Stimulated activated memory B cell treated with anti-CD40 and anti-IgM and Interleukin-4, amounts not matched to agents 10 μg/mL and 1 μg/mL and 100 μg/mL, for 72 hours (primary cell): Measurements from ENCODE around the gene AK9.
A peak's percentile ranks its signal among the peaks of the same experiment; 100 is the strongest.

Source experiments
- ATAC-seq: fragments of 150-1000 bp; cut with Tn5 transposase; 2 replicates; pipeline ENCODE4 v1.10.0; 2021
- H3K27ac Mint-ChIP-seq: one replicate; pipeline ENCODE4 v1.8.0; 2022; ENCODE audit warnings: mild to moderate bottlenecking, mixed read lengths
- H3K27me3 Mint-ChIP-seq: one replicate; pipeline ENCODE4 v1.8.0; 2022; ENCODE audit warnings: mixed read lengths
- H3K36me3 Mint-ChIP-seq: one replicate; pipeline ENCODE4 v1.8.0; 2022; ENCODE audit warnings: mixed read lengths
- H3K4me1 Mint-ChIP-seq: one replicate; pipeline ENCODE4 v1.8.0; 2022; ENCODE audit warnings: mixed read lengths
- H3K4me3 Mint-ChIP-seq: one replicate; pipeline ENCODE4 v1.8.0; 2022; ENCODE audit warnings: mild to moderate bottlenecking, moderate library complexity, mixed read lengths
- H3K9me3 Mint-ChIP-seq: one replicate; pipeline ENCODE4 v1.8.0; 2022; ENCODE audit warnings: mixed read lengths

Gene AK9

DNA sequence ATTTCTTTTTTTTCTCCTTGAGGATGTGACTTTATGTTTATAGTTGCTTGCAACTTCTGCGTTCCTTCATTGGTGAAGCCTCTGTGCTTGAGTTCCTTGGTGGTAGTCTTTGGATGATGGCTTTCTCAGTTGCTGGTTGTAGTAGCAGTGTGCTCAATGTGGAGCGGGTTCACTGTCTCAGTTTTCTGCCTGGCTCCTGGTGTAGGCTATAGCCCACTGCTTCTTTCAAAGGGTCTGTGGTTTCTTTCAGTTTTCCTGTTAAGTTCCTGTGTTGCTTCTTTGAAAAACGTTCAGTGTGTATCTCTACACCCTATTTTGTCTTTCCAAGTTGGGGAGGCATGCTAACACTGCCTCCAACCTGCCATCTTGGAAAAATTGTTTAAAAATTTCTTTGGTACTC is 174.1 kb downstream of the AK9 start:
- no peak for ATAC-seq
- no peaks in the 10 kb centered on the region for H3K27me3 Mint-ChIP-seq
- H3K27ac Mint-ChIP-seq: no peak overlapping the region
- H3K36me3 Mint-ChIP-seq: peaks cover 10% of the 10 kb centered on the region
- peaks cover 10% of the 10 kb centered on the region for H3K4me1 Mint-ChIP-seq
- no peak overlapping the region for H3K4me3 Mint-ChIP-seq
- peaks cover 3% of the 10 kb centered on the region for H3K9me3 Mint-ChIP-seq

DNA sequence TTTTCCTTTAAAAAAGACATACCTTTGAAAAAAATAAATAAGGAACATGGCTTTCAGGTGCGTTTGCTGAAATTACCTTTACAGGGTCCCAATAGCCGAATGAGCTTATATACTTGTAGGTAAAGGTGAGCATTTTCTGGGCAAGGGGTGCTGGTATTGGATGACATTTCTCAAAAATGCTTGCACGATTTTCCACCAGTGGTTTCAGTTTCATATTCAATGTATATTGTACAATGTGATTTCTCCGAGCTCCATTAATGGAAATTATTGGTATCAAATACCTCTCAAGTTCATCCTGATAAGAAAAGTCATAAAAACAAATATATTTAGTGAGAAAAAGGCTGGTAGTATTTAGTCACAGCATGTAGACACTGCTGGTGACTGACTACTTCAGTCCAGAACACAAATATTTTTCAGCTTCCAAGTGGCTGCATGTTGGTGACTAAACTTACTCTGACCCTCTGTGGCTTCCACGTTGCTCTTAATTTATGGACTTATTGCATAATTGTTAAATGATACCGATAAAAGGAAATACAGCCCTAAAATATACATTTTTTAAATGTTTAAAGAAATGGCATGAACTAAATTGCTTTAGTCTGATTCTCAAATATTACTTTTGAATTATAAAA is 175.1 kb downstream of the AK9 start:
- Mint-ChIP-seq H3K9me3 (peaks cover 3% of the 10 kb centered on the region), H3K4me3 (no peak overlapping the region), H3K4me1 (peaks cover 10% of the 10 kb centered on the region), H3K27ac (peak overlapping the region; percentile 8), H3K27me3 (no peaks in the 10 kb centered on the region), H3K36me3 (peaks cover 10% of the 10 kb centered on the region)
- ATAC-seq: no peak

DNA sequence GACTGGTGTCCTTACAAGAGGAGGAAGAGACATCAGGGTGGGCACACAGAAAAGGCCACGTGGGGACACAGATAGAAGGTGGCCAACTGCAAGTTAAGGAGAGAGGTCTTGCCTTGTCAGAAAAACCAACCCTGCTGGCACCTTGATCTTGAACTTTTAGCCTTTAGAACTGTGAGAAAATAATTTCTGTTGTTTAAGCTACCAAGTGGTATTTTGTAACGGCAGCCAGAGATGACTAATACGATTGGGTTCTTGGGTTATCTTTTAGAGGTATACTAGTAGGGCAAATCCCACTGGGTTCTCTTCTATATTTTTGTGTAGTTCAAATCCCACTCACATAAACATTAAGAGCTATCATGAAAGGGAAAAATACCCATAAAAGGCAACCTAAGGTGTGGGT is 176.1 kb downstream of the AK9 start:
- Mint-ChIP-seq H3K27ac (peak overlapping the region; percentile 8), H3K9me3 (peaks cover 3% of the 10 kb centered on the region), H3K4me3 (no peak overlapping the region), H3K4me1 (peaks cover 10% of the 10 kb centered on the region), H3K27me3 (no peaks in the 10 kb centered on the region), H3K36me3 (peaks cover under 1% of the 10 kb centered on the region)
- ATAC-seq: no peak

DNA sequence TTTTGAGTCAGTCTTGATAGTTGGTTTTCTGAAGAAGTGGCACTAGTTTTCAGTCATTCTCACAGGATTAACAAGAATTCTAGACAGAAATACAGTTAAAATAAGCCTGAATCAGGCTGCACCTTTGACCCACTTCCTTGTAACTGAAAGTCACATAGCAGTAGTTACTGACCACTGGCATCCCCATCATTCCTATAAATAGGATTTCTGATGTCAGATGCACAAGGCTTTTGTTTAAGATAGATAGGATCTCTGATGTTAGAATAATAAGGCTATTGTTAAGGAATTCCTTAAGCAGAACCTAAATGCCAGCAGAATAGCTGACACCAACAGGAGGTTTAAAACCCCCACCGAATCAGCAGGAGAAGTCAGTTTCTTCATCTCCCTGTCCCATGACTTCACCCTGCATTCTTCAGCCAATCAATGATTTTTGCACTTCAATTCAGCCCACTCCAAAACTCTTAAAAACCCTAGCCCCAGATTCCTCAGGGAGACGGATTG is 177.4 kb downstream of the AK9 start:
- Mint-ChIP-seq H3K36me3 (no peaks in the 10 kb centered on the region), H3K27me3 (no peaks in the 10 kb centered on the region), H3K4me1 (peaks cover 10% of the 10 kb centered on the region), H3K27ac (no peak overlapping the region), H3K9me3 (peaks cover 3% of the 10 kb centered on the region), H3K4me3 (no peak overlapping the region)
- ATAC-seq: no peak

DNA sequence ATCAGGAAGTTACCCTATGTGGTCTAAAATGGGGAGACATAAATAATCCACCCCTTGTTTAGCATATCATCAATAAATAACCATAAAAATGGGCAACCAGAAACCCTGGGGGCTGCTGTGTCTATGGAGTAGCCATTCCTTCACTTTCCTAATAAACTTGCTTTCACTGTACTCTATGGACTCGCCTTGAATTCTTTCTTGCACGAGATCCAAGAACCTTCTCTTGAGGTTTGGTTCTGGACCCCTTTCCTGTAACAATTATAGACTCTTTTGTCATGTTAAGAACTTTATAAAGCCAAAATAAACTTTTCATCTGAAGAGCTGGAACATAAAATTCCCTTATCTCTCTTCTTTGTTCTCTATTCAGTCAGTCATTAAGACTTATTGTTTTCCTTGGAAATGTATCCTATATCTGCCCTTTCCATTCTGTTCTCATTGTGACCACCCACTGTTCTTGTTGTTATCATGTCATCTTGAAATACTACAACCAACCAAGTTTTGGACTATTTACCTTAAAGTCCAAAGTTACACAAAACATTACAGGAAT is 178.7 kb downstream of the AK9 start:
- H3K27ac Mint-ChIP-seq: no peak overlapping the region
- no peak overlapping the region for H3K4me3 Mint-ChIP-seq
- no peaks in the 10 kb centered on the region for H3K36me3 Mint-ChIP-seq
- peaks cover 3% of the 10 kb centered on the region for H3K9me3 Mint-ChIP-seq
- ATAC-seq: no peak
- peaks cover 10% of the 10 kb centered on the region for H3K4me1 Mint-ChIP-seq
- H3K27me3 Mint-ChIP-seq: no peaks in the 10 kb centered on the region

DNA sequence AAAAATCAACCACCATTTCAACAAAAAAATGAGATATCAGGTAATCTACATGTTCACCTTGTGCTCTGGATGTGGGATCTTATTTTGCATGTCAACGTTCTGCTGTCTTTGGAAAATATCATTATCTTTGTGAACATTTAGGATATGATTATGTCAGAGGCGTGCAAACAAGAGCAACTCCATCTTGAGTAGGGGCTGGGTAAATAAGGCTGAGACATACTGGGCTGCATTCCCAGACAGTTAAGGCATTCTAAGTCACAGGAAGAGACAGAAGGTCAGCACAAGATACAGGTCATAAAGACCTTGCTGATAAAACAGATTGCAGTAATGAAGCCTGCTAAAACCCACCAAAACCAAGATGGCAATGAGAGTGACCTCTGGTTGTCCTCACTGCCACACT is 179.2 kb downstream of the AK9 start:
- no peaks in the 10 kb centered on the region for H3K27me3 Mint-ChIP-seq
- H3K9me3 Mint-ChIP-seq: peaks cover 3% of the 10 kb centered on the region
- H3K4me1 Mint-ChIP-seq: peaks cover 8% of the 10 kb centered on the region
- no peak overlapping the region for H3K27ac Mint-ChIP-seq
- no peak for ATAC-seq
- no peaks in the 10 kb centered on the region for H3K36me3 Mint-ChIP-seq
- no peak overlapping the region for H3K4me3 Mint-ChIP-seq

DNA sequence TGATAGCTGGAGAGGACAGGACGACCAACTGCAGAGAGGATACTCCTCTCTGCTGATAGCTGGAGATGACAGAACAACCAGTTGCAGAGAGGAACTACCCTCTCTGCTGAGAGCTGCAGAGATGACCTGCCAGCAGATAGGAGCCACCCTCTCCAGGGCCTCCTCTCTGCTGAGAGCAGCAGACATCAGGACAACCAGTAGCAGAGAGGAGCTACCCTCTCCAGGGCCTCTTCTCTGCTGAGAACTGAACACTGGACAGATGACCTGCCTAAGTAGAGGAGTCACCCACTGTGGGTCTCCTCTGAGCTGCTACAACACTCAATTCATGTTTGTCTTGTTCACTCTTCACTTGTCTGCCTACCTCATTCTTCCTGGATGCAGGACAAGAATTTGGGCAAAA is 180.6 kb downstream of the AK9 start:
- no peak overlapping the region for H3K27ac Mint-ChIP-seq
- H3K4me3 Mint-ChIP-seq: no peak overlapping the region
- no peak for ATAC-seq

DNA sequence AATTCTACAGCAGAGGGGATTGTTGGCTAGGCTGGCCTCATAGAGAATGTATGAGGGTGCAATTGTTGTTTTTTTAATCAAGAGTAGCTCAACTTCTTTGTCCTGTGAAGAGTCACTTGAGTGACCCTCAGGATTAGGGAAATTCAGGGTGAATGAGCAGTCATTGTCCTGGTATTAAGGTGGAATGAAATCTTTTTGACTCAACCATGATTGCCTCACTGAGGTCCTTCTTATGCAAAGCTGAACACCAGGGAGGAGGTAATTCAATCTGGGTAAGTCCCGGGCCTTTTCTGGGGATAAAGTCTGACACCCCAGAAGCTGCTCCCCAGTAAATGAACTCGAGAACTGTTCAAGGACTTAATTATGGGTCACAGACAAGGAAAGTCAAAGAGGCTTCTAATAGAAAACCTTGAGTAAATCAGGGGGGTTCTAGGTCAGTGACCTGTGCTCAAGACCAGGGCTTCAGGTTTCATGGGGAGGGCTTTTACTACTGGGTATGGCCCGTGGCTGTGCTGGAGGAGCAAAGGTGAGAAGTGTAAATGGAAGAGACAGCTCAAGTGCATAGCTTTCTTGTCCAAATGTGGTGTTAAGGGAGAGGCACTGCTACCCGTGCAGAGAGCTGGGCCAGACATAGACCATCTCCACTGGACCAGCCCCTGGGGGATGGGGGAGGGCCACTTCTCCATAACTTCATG is 182.7 kb downstream of the AK9 start:
- Mint-ChIP-seq H3K27me3 (no peaks in the 10 kb centered on the region), H3K4me1 (no peaks in the 10 kb centered on the region), H3K9me3 (peaks cover 3% of the 10 kb centered on the region), H3K27ac (no peak overlapping the region), H3K36me3 (no peaks in the 10 kb centered on the region), H3K4me3 (no peak overlapping the region)
- ATAC-seq: no peak

More for the DNA sequence above, 180.6 kb downstream of the AK9 start:
- H3K36me3 Mint-ChIP-seq: no peaks in the 10 kb centered on the region
- peaks cover 3% of the 10 kb centered on the region for H3K9me3 Mint-ChIP-seq
- H3K4me1 Mint-ChIP-seq: no peaks in the 10 kb centered on the region
- H3K27me3 Mint-ChIP-seq: no peaks in the 10 kb centered on the region

DNA sequence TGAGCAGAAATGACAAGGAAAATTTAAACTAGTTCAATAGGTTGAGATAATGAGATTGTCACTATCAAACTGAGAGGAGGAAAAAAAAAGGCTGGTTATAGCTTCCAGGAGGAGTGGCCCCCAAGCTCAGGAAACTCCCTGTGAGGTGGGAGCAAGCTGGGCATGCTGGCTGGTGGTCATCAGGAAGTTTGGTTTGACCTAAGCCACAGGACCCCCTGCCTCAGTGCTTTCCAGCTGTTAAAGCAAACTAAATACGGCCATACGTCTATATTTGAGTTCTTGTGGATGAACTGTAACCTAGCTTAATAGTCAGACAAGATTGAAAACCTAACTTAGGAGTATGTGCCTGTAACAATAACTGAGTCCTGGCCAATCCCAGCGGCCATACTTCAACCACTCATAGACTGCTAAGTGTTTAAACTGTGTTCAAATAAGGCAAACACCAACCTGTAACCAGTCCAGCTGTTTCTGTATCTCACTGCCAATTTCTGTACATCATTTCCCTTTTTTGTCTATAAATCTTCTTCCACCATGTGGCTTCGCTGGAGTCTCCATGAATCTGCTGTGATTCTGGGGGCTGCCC is 183.4 kb downstream of the AK9 start:
- no peaks in the 10 kb centered on the region for H3K27me3 Mint-ChIP-seq
- H3K4me3 Mint-ChIP-seq: no peak overlapping the region
- H3K27ac Mint-ChIP-seq: no peak overlapping the region
- peaks cover 3% of the 10 kb centered on the region for H3K9me3 Mint-ChIP-seq
- no peaks in the 10 kb centered on the region for H3K4me1 Mint-ChIP-seq
- H3K36me3 Mint-ChIP-seq: no peaks in the 10 kb centered on the region
- no peak for ATAC-seq

DNA sequence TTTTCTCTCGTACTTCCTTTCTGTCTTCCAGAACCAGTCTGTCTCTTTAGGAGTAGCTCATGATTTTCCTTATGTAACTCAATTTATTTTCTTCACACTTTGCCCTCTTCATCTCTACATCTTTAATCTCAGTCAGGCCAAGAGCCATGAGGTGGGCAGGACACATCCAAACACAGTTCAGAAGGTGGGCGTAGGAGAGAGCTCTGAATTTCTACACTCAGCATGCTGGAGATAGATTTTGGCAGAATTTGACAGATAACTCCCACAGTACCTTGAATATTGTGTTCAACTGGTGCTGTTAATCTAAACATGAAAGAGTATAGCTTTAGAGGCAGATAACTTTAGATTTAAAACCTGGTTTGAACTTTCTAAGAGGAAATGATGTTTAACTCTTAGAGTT is 184.2 kb downstream of the AK9 start:
- Mint-ChIP-seq H3K27ac (no peak overlapping the region), H3K27me3 (no peaks in the 10 kb centered on the region), H3K36me3 (no peaks in the 10 kb centered on the region), H3K4me1 (no peaks in the 10 kb centered on the region), H3K4me3 (no peak overlapping the region), H3K9me3 (peaks cover 3% of the 10 kb centered on the region)
- no peak for ATAC-seq

DNA sequence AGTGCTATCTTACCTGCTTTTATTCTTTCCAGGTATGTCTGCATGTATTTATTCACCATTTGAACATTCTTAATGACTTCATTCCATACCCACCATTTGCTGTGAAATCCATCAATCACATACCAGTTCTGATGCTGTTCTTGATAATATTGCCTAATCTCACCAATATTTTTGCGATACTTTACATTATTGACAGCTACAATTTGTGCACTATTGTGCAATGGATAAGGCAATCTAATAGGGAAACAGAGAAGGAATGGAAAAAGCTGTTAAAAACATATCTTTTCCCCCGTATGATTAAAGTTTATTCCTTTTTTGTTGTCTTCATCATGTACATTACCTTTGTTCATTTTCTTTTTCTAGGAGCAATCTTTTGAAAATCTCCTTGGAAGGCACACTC is 184.7 kb downstream of the AK9 start:
- ATAC-seq: no peak
- H3K36me3 Mint-ChIP-seq: no peaks in the 10 kb centered on the region
- H3K4me1 Mint-ChIP-seq: no peaks in the 10 kb centered on the region
- H3K4me3 Mint-ChIP-seq: no peak overlapping the region
- peaks cover 3% of the 10 kb centered on the region for H3K9me3 Mint-ChIP-seq
- H3K27me3 Mint-ChIP-seq: no peaks in the 10 kb centered on the region
- H3K27ac Mint-ChIP-seq: no peak overlapping the region

DNA sequence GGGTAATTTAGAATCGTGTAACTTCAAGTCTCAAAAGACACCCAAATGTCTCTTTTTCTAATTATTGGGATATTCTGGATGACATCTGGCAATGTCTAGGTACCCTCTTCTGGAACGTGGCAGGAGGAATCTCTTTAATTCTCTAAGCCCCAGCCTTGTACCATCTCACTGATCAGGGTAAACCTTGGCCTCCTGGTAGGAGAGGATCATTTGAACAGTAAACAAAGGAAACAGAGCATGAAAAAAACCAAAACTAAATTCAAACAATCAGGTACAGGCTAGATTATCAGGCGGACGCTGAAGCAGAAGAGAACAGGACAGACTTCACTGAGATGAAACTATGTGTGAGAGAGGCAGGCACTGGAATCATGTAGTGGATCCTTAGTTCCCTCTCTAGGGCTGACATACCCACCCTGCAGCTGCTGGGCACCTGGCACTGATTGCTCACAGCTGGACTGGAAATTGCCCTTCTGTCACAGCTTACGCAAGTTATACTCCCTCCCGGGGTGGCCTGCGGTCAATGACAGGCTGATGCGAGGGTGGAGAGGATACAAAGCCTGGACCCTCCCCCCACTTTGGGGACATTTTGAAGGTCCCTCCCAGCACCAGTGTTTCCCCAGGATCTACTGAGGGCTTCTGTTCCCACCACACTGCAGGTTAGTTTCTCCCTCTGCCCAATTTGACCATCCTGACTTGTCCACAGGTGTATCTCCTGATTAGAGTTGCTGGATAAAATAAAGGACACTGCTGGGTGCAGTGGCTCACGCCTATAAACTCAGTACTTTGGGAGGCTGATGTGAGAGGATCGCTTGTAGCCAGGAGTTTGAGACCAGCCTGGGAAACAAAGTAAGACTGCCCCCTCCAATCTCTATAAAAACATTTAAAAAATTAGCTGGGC is 187.4 kb downstream of the AK9 start:
- no peaks in the 10 kb centered on the region for H3K9me3 Mint-ChIP-seq
- no peak for ATAC-seq
- H3K36me3 Mint-ChIP-seq: no peaks in the 10 kb centered on the region
- no peak overlapping the region for H3K27ac Mint-ChIP-seq
- H3K27me3 Mint-ChIP-seq: no peaks in the 10 kb centered on the region
- no peaks in the 10 kb centered on the region for H3K4me1 Mint-ChIP-seq
- no peak overlapping the region for H3K4me3 Mint-ChIP-seq

DNA sequence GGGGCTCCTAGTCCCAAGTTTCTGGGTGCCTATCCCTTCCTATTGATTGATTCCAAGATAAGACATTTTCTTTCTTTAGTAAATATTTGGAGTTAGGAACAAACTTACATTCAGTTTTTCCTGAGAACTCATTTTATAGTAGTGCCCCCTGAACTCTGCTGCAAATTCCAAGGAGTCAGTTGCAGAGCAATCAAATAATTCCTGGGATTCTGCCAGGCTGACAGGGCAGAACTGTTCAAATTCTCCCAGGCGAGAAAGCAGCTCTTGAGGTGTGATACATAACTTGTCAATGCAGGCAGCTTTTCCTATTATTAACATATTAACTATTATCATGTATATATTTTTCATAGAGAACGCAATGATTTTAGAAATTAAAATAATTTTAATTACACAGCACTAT is 192.1 kb downstream of the AK9 start:
- no peak for ATAC-seq
- Mint-ChIP-seq H3K27me3 (no peaks in the 10 kb centered on the region), H3K9me3 (no peaks in the 10 kb centered on the region), H3K27ac (no peak overlapping the region), H3K36me3 (no peaks in the 10 kb centered on the region), H3K4me3 (no peak overlapping the region), H3K4me1 (peaks cover 8% of the 10 kb centered on the region)

DNA sequence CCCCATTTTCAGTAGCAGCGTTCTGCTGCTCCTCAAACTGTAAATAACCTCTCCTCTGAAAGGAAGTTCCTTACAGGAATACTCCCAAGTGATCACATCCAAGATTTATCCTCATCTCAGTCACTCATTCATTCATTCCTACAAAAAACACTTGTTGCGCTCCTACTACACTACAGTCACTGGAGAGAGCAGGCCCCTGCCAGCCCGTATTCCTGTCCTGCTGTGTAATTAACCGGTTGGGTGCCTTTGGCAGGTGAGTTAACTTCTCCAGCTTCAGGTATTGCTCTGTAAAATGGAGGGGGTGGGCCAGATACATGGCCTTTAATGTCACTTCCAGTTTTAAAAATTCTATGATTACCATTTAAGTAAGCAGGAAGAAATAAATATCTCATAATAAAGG is 192.9 kb downstream of the AK9 start:
- peaks cover 14% of the 10 kb centered on the region for H3K4me1 Mint-ChIP-seq

More for the DNA sequence above, 192.9 kb downstream of the AK9 start:
- H3K9me3 Mint-ChIP-seq: no peaks in the 10 kb centered on the region
- ATAC-seq: no peak
- no peak overlapping the region for H3K27ac Mint-ChIP-seq
- no peak overlapping the region for H3K4me3 Mint-ChIP-seq
- H3K36me3 Mint-ChIP-seq: no peaks in the 10 kb centered on the region
- no peaks in the 10 kb centered on the region for H3K27me3 Mint-ChIP-seq
